Activated CD4-positive, alpha-beta T cell treated with anti-CD3 and anti-CD28 coated beads, Interleukin-2, amount 50 U/mL, for 24 hours (primary cell): ENCODE results near the gene OR2T6.
"Not testable (repeated sequence)": the region's sequence is repeated elsewhere in the genome, so short reads cannot be mapped to it uniquely, and the experiment has no call there.

Source experiments
- DNase-seq, 2 donors: peaks; one replicate each; pipeline ENCODE4 v3.0.0-alpha.2; 2020; ENCODE audit warnings: low read depth in 1 of 2, low spot score in 1 of 2

Gene OR2T6

GRCh38 chr1:248432201-248432600 is 56.7 kb downstream of the OR2T6 start:
- DNase-seq = not testable (repeated sequence)

DNA sequence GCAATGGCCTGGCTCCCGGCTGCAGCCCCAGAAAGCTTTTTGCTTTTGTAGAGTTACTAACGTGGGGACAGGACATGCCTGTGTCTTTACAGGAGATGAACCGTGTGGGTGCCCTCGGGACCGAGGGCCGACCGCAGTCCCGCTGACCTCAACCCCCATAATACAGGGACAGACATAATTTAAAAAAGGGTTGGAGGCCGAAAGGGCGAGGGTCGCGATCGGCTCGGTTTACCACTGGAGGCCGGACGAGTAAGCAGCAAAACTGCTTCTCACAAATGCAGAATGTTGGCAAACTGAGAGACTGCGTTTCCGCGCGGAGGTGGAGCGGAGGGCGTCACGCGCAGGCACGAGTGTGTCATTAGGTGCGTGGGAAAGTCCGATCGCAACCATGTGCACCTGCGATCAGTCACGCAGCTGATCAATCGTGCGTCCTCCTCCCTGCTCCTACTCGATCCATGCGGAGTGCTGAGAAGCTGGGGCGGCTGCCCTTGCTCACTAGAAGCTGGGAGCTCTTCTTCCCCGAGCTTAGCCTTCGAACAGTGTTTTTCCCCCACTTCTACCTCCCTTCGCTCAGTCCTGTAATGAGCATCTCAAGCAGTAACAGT is 58.4 kb downstream of the OR2T6 start:
- not testable (repeated sequence) for DNase-seq

DNA sequence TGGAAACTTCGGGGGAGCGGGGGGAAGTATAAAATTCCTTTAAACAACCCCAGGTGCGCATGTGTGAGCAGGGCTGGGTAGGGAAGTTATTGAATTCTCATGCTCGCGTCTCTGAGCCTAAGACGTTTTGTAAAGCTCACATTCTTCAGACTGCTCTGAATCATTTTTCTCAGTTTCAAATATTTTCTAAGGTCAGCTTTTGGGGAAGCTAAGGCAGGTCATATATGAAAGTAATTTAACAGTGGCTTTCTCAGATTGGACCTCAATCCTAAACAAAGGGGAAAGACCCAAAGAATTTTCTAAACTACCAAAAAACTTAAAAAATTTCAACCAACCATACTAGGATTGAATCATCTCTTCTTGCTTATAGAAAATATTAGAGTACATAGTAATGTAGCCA is 59.4 kb downstream of the OR2T6 start:
- not testable (repeated sequence) for DNase-seq

- DNase-seq = not testable (repeated sequence)
These were observed 60.8 kb downstream of the OR2T6 start for GRCh38 chr1:248436303-248436702.

GRCh38 chr1:248438668-248439067 is 63.1 kb downstream of the OR2T6 start:
- DNase-seq = not testable (repeated sequence)

- not testable (repeated sequence) for DNase-seq
These were observed 63.7 kb downstream of the OR2T6 start for GRCh38 chr1:248439283-248439682.
